Measurements from ENCODE around the gene OR52E6.

- no peak for TF ChIP-seq POLR2A (IDR thresholded peaks at IDR 0.05)
- TF ChIP-seq CTCF (IDR thresholded peaks at IDR 0.05) = no peak
- no peak for TF ChIP-seq POLR2AphosphoS5 (IDR thresholded peaks at IDR 0.05)
- TF ChIP-seq EP300 (IDR thresholded peaks at IDR 0.05) = no peak
Measured at GRCh38 chr11:5851002-5851401, 9.3 kb upstream of the OR52E6 start.
